Measurements from ENCODE around the gene MACO1.
A peak's percentile ranks its signal among the peaks of the same experiment; 100 is the strongest.

MACO1 gene

GRCh38 chr1:25546193-25546592, 115.5 kb downstream of the MACO1 start:
- H3K4me3 ChIP-seq (ENCODE audit: low read length in 2 of 2) = no peak overlapping the region
- no peak overlapping the region for H2BK5ac ChIP-seq (ENCODE audit: low read length)
- no peak overlapping the region for H3K4me2 ChIP-seq (ENCODE audit: insufficient read depth, low read length, poor library complexity, severe bottlenecking)
- no peak overlapping the region for H2AK5ac ChIP-seq (ENCODE audit: low read depth, low read length)
- H4K91ac ChIP-seq (ENCODE audit: low read depth, low read length, poor library complexity) = no peak overlapping the region
- no peak overlapping the region for H2AFZ ChIP-seq (ENCODE audit: low read length)
- H3K27ac ChIP-seq (replicated peaks; ENCODE audit: low read length) = no peak overlapping the region
- H3K4me1 ChIP-seq (ENCODE audit: control insufficient read depth in 2 of 2, insufficient read depth in 1 of 2, low read depth in 1 of 2, low read length in 2 of 2) = peaks cover 4 to 6% of the 10 kb centered on the region in 2 donors
- no peak overlapping the region for H3K18ac ChIP-seq (ENCODE audit: low read length)
- no peak for DNase-seq (ENCODE audit: low spot score)
- H3K4ac ChIP-seq (ENCODE audit: low read length) = no peak overlapping the region
- no peak overlapping the region for H3K9ac ChIP-seq (ENCODE audit: low read depth, low read length, poor library complexity)
- H2BK15ac ChIP-seq (ENCODE audit: low read length) = no peak overlapping the region
- no peak overlapping the region for H3K23ac ChIP-seq (ENCODE audit: low read depth, low read length, poor library complexity)
- H2BK120ac ChIP-seq (ENCODE audit: low read depth, low read length) = no peak overlapping the region
- no peaks in the 10 kb centered on the region for H3K79me1 ChIP-seq (ENCODE audit: low read depth, low read length)
- H3K27me3 ChIP-seq (ENCODE audit: control insufficient read depth in 3 of 3, insufficient read depth in 3 of 3, low read depth in 1 of 3, low read length in 3 of 3) = peaks cover 0 to 11% (median 5%) of the 10 kb centered on the region in 3 experiments
- H3K36me3 ChIP-seq (replicated peaks in 1 of 2; ENCODE audit: control insufficient read depth in 2 of 2, insufficient read depth in 2 of 2, low read length in 2 of 2) = no peaks in the 10 kb centered on the region
- no peak overlapping the region for H2BK12ac ChIP-seq (ENCODE audit: low read length)
- WGBS, 2 donors (ENCODE audit: extremely low coverage in 2 of 2, insufficient read length in 2 of 2, insufficient replicate concordance in 1 of 2) = no CpG with 5 or more reads among the region's 1 CpG
- peaks cover 0 to 1% of the 10 kb centered on the region in 2 donors for H3K9me3 ChIP-seq (replicated peaks in 1 of 2; ENCODE audit: control insufficient read depth in 2 of 2, insufficient read depth in 1 of 2, low read depth in 1 of 2, low read length in 2 of 2)
- H3K14ac ChIP-seq (ENCODE audit: low read length) = no peak overlapping the region
- no peak overlapping the region for H4K8ac ChIP-seq (ENCODE audit: low read depth, low read length)

- H3K4me2 ChIP-seq (ENCODE audit: insufficient read depth, low read length, poor library complexity, severe bottlenecking) = no peak overlapping the region
- no peak overlapping the region for H2BK12ac ChIP-seq (ENCODE audit: low read length)
- no peak overlapping the region for H2BK120ac ChIP-seq (ENCODE audit: low read depth, low read length)
- H3K4ac ChIP-seq (ENCODE audit: low read length) = no peak overlapping the region
- H2BK5ac ChIP-seq (ENCODE audit: low read length) = no peak overlapping the region
- no peak overlapping the region for H2AK5ac ChIP-seq (ENCODE audit: low read depth, low read length)
- no peak overlapping the region for H3K23ac ChIP-seq (ENCODE audit: low read depth, low read length, poor library complexity)
- H2AFZ ChIP-seq (ENCODE audit: low read length) = no peak overlapping the region
- WGBS, 2 donors (ENCODE audit: extremely low coverage in 2 of 2, insufficient read length in 2 of 2, insufficient replicate concordance in 1 of 2) = no CpG with 5 or more reads among the region's 4 CpGs
- H3K27me3 ChIP-seq (ENCODE audit: control insufficient read depth in 3 of 3, insufficient read depth in 3 of 3, low read depth in 1 of 3, low read length in 3 of 3) = peaks cover 0 to 11% (median 0%) of the 10 kb centered on the region in 3 experiments
- no peak overlapping the region for H4K8ac ChIP-seq (ENCODE audit: low read depth, low read length)
- no peak overlapping the region for H3K9ac ChIP-seq (ENCODE audit: low read depth, low read length, poor library complexity)
- no peak overlapping the region for H3K27ac ChIP-seq (replicated peaks; ENCODE audit: low read length)
- no peak for DNase-seq (ENCODE audit: low spot score)
- no peak overlapping the region for H4K91ac ChIP-seq (ENCODE audit: low read depth, low read length, poor library complexity)
- H2BK15ac ChIP-seq (ENCODE audit: low read length) = no peak overlapping the region
- H3K9me3 ChIP-seq (replicated peaks in 1 of 2; ENCODE audit: control insufficient read depth in 2 of 2, insufficient read depth in 1 of 2, low read depth in 1 of 2, low read length in 2 of 2) = peaks cover 0 to 1% of the 10 kb centered on the region in 2 donors
- H3K18ac ChIP-seq (ENCODE audit: low read length) = no peak overlapping the region
- peaks cover 4 to 6% of the 10 kb centered on the region in 2 donors for H3K4me1 ChIP-seq (ENCODE audit: control insufficient read depth in 2 of 2, insufficient read depth in 1 of 2, low read depth in 1 of 2, low read length in 2 of 2)
- H3K14ac ChIP-seq (ENCODE audit: low read length) = no peak overlapping the region
- no peaks in the 10 kb centered on the region for H3K79me1 ChIP-seq (ENCODE audit: low read depth, low read length)
- H3K4me3 ChIP-seq (ENCODE audit: low read length in 2 of 2) = no peak overlapping the region
- H3K36me3 ChIP-seq (replicated peaks in 1 of 2; ENCODE audit: control insufficient read depth in 2 of 2, insufficient read depth in 2 of 2, low read length in 2 of 2) = no peaks in the 10 kb centered on the region
Measured at GRCh38 chr1:25548601-25549000, 117.9 kb downstream of the MACO1 start.

GRCh38 chr1:25549273-25550154, 118.8 kb downstream of the MACO1 start:
- no peak overlapping the region for H3K4ac ChIP-seq (ENCODE audit: low read length)
- no peak overlapping the region for H2BK12ac ChIP-seq (ENCODE audit: low read length)
- no peak overlapping the region for H4K91ac ChIP-seq (ENCODE audit: low read depth, low read length, poor library complexity)
- H2BK15ac ChIP-seq (ENCODE audit: low read length) = no peak overlapping the region
- peak overlapping the region; percentile 25 for H3K14ac ChIP-seq (ENCODE audit: low read length)
- H3K36me3 ChIP-seq (replicated peaks in 1 of 2; ENCODE audit: control insufficient read depth in 2 of 2, insufficient read depth in 2 of 2, low read length in 2 of 2) = no peaks in the 10 kb centered on the region
- H2BK5ac ChIP-seq (ENCODE audit: low read length) = peak overlapping the region; percentile 19
- H2AK5ac ChIP-seq (ENCODE audit: low read depth, low read length) = no peak overlapping the region
- DNase-seq (ENCODE audit: low spot score) = no peak
- peaks cover 0 to 4% (median 0%) of the 10 kb centered on the region in 3 experiments for H3K27me3 ChIP-seq (ENCODE audit: control insufficient read depth in 3 of 3, insufficient read depth in 3 of 3, low read depth in 1 of 3, low read length in 3 of 3)
- no peak overlapping the region for H3K18ac ChIP-seq (ENCODE audit: low read length)
- H3K4me1 ChIP-seq (ENCODE audit: control insufficient read depth in 2 of 2, insufficient read depth in 1 of 2, low read depth in 1 of 2, low read length in 2 of 2) = peaks cover 2 to 3% of the 10 kb centered on the region in 2 donors
- no peak overlapping the region for H4K8ac ChIP-seq (ENCODE audit: low read depth, low read length)
- no CpG with 5 or more reads among the region's 19 CpGs for WGBS, 2 donors (ENCODE audit: extremely low coverage in 2 of 2, insufficient read length in 2 of 2, insufficient replicate concordance in 1 of 2)
- no peak overlapping the region for H3K27ac ChIP-seq (replicated peaks; ENCODE audit: low read length)
- H3K79me1 ChIP-seq (ENCODE audit: low read depth, low read length) = no peaks in the 10 kb centered on the region
- H3K9ac ChIP-seq (ENCODE audit: low read depth, low read length, poor library complexity) = no peak overlapping the region
- H3K23ac ChIP-seq (ENCODE audit: low read depth, low read length, poor library complexity) = no peak overlapping the region
- H2BK120ac ChIP-seq (ENCODE audit: low read depth, low read length) = peak overlapping the region; percentile 73
- peaks cover 0 to 1% of the 10 kb centered on the region in 2 donors for H3K9me3 ChIP-seq (replicated peaks in 1 of 2; ENCODE audit: control insufficient read depth in 2 of 2, insufficient read depth in 1 of 2, low read depth in 1 of 2, low read length in 2 of 2)
- H3K4me2 ChIP-seq (ENCODE audit: insufficient read depth, low read length, poor library complexity, severe bottlenecking) = no peak overlapping the region
- H3K4me3 ChIP-seq (ENCODE audit: low read length in 2 of 2) = no peak overlapping the region
- no peak overlapping the region for H2AFZ ChIP-seq (ENCODE audit: low read length)
